ENCODE results near the gene MRPS6. TPM values are rescaled to one million over a fixed set of nuclear protein-coding genes. Genes with fewer than 3 reads are reported as not detected.

The MRPS6 gene
- total and polyA plus RNA-seq, 2 of the 4 experiments (the other 2 are of a cell fraction) = 7.5 to 35.1 TPM

GRCh38 chr21:34100790-34101189 is 27.4 kb downstream of the MRPS6 start:
- CTCF ChIA-PET = interaction anchor here (1.4 kb wide), 1 partner anchor 9 kb away, joined by 5 read pairs; no protein-coding TSS in a partner anchor
- no peak overlapping the region for H3K9ac ChIP-seq (ENCODE audit: low read depth, low read length)
- dilution Hi-C loops (cut with HindIII; ENCODE audit: low sequenced_read_pairs, unreplicated experiment) = no loop called here
- no peak overlapping the region for H3K18ac ChIP-seq (ENCODE audit: low read depth, low read length)
- BruUV-seq (replicated peaks) = no TSS peak
- TF ChIP-seq USF2 (IDR thresholded peaks at IDR 0.05; ENCODE audit: low read depth, low read length) (peak; percentile 43; the same call in 1 of the 2 replicates), FOS (IDR thresholded peaks at IDR 0.05; ENCODE audit: low read depth, low read length) (no peak), RCOR1 (IDR thresholded peaks at IDR 0.05; ENCODE audit: insufficient replicate concordance, low read length) (no peak)
- intact Hi-C loops (cut with micrococcal nuclease) = no loop called here
- H3K23ac ChIP-seq (ENCODE audit: low read depth, low read length) = peak overlapping the region; percentile 2; the same call in 1 of the 2 replicates
- no peak overlapping the region for H3K4ac ChIP-seq (ENCODE audit: low read depth, low read length)
- H3K4me3 ChIP-seq (ENCODE audit: insufficient read depth, low read depth, low read length) = no peak overlapping the region
- no peak overlapping the region for H2BK15ac ChIP-seq (ENCODE audit: low read depth, low read length)
- no peak overlapping the region for H3K56ac ChIP-seq (ENCODE audit: extremely low read depth, insufficient read depth, low read length)
- in situ Hi-C loops (cut with MboI; ENCODE audit: low sequenced_read_pairs) = no loop called here
- ATAC-seq (ENCODE audit: low read depth) = no peak; the same call in 1 of the 2 replicates
- no peak overlapping the region for H2BK20ac ChIP-seq (ENCODE audit: low read depth, low read length)
- no peak overlapping the region for H2BK5ac ChIP-seq (ENCODE audit: low read depth, low read length, poor library complexity, severe bottlenecking)
- peaks cover 6% of the 10 kb centered on the region for H3K36me3 ChIP-seq (ENCODE audit: control insufficient read depth, insufficient read depth, low read length)
- H2AK5ac ChIP-seq (ENCODE audit: low read depth, low read length) = no peak overlapping the region
- no peak overlapping the region for H4K91ac ChIP-seq (ENCODE audit: insufficient read depth, low read depth, low read length)
- WGBS, 2 experiments (ENCODE audit: extremely low coverage in 2 of 2, insufficient read length in 1 of 2) = no CpG with 5 or more reads among the region's 4 CpGs
- H3K79me1 ChIP-seq (ENCODE audit: low read depth in 1 of 2, low read length in 2 of 2) = peaks cover 36 to 61% of the 10 kb centered on the region in 2 experiments
- peaks cover 15% of the 10 kb centered on the region for H3K4me1 ChIP-seq (ENCODE audit: control insufficient read depth, insufficient read depth, low read length)
- no peak overlapping the region for H4K5ac ChIP-seq (ENCODE audit: low read depth, low read length)
- H2AFZ ChIP-seq (replicated peaks; ENCODE audit: low read length, poor library complexity) = no peak overlapping the region
- H2AK9ac ChIP-seq (replicated peaks; ENCODE audit: low read depth, low read length, poor library complexity) = no peak overlapping the region
- DNase-seq = peak; percentile 41
- no peaks in the 10 kb centered on the region for H3K9me3 ChIP-seq (ENCODE audit: control insufficient read depth, insufficient read depth, low read length)
- POLR2A ChIA-PET (ENCODE audit: unreplicated experiment) = no interaction called here
- no peak overlapping the region; the same call in 1 of the 2 replicates for H3K14ac ChIP-seq (replicated peaks; ENCODE audit: low read depth, low read length)
- no peak overlapping the region for H2BK120ac ChIP-seq (ENCODE audit: low read depth, low read length)
- no peaks in the 10 kb centered on the region for H4K20me1 ChIP-seq (ENCODE audit: insufficient read depth, low read length)
- H3K4me2 ChIP-seq (ENCODE audit: low read depth, low read length) = no peak overlapping the region; the same call in 1 of the 2 replicates
- H3K9me1 ChIP-seq (ENCODE audit: insufficient read depth, low read length) = peaks cover 9% of the 10 kb centered on the region; the same call in 1 of the 2 replicates
- no peaks in the 10 kb centered on the region for H3K27me3 ChIP-seq (ENCODE audit: control insufficient read depth, insufficient read depth, low read length)
- H3K27ac ChIP-seq (ENCODE audit: insufficient read depth, low read length) = no peak overlapping the region
- no peak overlapping the region for H4K8ac ChIP-seq (ENCODE audit: low read depth in 2 of 2, low read length in 2 of 2)
